ENCODE results near the gene CCNF.

- TF ChIP-seq, protein P1, sequence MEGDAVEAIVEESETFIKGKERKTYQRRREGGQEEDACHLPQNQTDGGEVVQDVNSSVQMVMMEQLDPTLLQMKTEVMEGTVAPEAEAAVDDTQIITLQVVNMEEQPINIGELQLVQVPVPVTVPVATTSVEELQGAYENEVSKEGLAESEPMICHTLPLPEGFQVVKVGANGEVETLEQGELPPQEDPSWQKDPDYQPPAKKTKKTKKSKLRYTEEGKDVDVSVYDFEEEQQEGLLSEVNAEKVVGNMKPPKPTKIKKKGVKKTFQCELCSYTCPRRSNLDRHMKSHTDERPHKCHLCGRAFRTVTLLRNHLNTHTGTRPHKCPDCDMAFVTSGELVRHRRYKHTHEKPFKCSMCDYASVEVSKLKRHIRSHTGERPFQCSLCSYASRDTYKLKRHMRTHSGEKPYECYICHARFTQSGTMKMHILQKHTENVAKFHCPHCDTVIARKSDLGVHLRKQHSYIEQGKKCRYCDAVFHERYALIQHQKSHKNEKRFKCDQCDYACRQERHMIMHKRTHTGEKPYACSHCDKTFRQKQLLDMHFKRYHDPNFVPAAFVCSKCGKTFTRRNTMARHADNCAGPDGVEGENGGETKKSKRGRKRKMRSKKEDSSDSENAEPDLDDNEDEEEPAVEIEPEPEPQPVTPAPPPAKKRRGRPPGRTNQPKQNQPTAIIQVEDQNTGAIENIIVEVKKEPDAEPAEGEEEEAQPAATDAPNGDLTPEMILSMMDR (IDR thresholded peaks at IDR 0.05 in 2 of 3, conservative IDR thresholded peaks at IDR 0.05 in 1 of 3; ENCODE audit: borderline replicate concordance in 1 of 3, insufficient read depth in 1 of 3, low read depth in 2 of 3, low read length in 2 of 3) = no peak
- no peak for TF ChIP-seq SRF (IDR thresholded peaks at IDR 0.05; ENCODE audit: low read depth)
- TF ChIP-seq, protein P2, sequence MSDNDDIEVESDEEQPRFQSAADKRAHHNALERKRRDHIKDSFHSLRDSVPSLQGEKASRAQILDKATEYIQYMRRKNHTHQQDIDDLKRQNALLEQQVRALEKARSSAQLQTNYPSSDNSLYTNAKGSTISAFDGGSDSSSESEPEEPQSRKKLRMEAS (IDR thresholded peaks at IDR 0.05) = no peak
- no peak for TF ChIP-seq POLR2A (IDR thresholded peaks at IDR 0.05; ENCODE audit: borderline replicate concordance, extremely low read depth, insufficient read depth, insufficient read length)
- TF ChIP-seq EZH2 (IDR thresholded peaks at IDR 0.05) = no peak
- no peak for TF ChIP-seq YY1 (IDR thresholded peaks at IDR 0.05; ENCODE audit: extremely low read depth, insufficient replicate concordance, low read depth, low read length)
- no peak for TF ChIP-seq POLR2AphosphoS5 (IDR thresholded peaks at IDR 0.05; ENCODE audit: low read depth, low read length)
- TF ChIP-seq ELF1 (IDR thresholded peaks at IDR 0.05; ENCODE audit: borderline replicate concordance, low read depth) = no peak
- TF ChIP-seq, protein P3, sequence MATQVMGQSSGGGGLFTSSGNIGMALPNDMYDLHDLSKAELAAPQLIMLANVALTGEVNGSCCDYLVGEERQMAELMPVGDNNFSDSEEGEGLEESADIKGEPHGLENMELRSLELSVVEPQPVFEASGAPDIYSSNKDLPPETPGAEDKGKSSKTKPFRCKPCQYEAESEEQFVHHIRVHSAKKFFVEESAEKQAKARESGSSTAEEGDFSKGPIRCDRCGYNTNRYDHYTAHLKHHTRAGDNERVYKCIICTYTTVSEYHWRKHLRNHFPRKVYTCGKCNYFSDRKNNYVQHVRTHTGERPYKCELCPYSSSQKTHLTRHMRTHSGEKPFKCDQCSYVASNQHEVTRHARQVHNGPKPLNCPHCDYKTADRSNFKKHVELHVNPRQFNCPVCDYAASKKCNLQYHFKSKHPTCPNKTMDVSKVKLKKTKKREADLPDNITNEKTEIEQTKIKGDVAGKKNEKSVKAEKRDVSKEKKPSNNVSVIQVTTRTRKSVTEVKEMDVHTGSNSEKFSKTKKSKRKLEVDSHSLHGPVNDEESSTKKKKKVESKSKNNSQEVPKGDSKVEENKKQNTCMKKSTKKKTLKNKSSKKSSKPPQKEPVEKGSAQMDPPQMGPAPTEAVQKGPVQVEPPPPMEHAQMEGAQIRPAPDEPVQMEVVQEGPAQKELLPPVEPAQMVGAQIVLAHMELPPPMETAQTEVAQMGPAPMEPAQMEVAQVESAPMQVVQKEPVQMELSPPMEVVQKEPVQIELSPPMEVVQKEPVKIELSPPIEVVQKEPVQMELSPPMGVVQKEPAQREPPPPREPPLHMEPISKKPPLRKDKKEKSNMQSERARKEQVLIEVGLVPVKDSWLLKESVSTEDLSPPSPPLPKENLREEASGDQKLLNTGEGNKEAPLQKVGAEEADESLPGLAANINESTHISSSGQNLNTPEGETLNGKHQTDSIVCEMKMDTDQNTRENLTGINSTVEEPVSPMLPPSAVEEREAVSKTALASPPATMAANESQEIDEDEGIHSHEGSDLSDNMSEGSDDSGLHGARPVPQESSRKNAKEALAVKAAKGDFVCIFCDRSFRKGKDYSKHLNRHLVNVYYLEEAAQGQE (IDR thresholded peaks at IDR 0.05; ENCODE audit: low read depth) = no peak
- no peak for TF ChIP-seq SP1 (IDR thresholded peaks at IDR 0.05; ENCODE audit: low read depth)
- TF ChIP-seq, protein P4, sequence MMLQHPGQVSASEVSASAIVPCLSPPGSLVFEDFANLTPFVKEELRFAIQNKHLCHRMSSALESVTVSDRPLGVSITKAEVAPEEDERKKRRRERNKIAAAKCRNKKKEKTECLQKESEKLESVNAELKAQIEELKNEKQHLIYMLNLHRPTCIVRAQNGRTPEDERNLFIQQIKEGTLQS (IDR thresholded peaks at IDR 0.05) = no peak
- TF ChIP-seq RAD21 (IDR thresholded peaks at IDR 0.05; ENCODE audit: low read depth) = no peak
- no peak for TF ChIP-seq FOSL1 (IDR thresholded peaks at IDR 0.05; ENCODE audit: low read depth)
- TF ChIP-seq TCF7L2 (IDR thresholded peaks at IDR 0.05; ENCODE audit: borderline replicate concordance, extremely low read depth, insufficient read depth, insufficient read length) = no peak
Observed at GRCh38 chr16:2420035-2420434, 9.2 kb upstream of the CCNF start.
